HepG2 (cell line): ENCODE data around the gene TUBB4B. TPM values are rescaled to one million over a fixed set of nuclear protein-coding genes. Genes with fewer than 3 reads are reported as not detected.

Experiments
- ATAC-seq: fragments of 200-7000 bp; cut with Tn5 transposase; 3 replicates; pipeline ENCODE4 v1.9.1; 2020; ENCODE audit warnings: mild to moderate bottlenecking, moderate library complexity
- BruUV-seq: library from RNA; stranded (reverse); fragments of 400-500 nt; replicated peaks from 2 replicates; lab custom pipeline; 2021; lab: Mats Ljungman, UMichigan
- CTCF ChIA-PET: fragments of 300-600 bp; formaldehyde crosslinking; extraction: SDS; loops from one replicate; lab custom pipeline; 2021; ENCODE audit warnings: low total read pairs, inconsistent platforms, low intra/inter-chr PET ratio; lab: Yijun Ruan, JAX
- POLR2A ChIA-PET: fragments of 350-600 bp; sonication (Branson Sonifier 250); formaldehyde crosslinking; loops from one replicate; lab custom pipeline; 2020; ENCODE audit warnings: antibody characterized with exemption, inconsistent platforms; lab: Yijun Ruan, JAX
- DNase-seq: peaks from one replicate; pipeline ENCODE4 v3.0.0-alpha.2; 2015; ENCODE audit warnings: low spot score
- FAIRE-seq: peaks from 3 replicates; lab custom pipeline; 2011; peaks lifted over from hg19 to GRCh38; lab: Jason Lieb, UNC
- H2AFZ ChIP-seq: one replicate; pipeline ENCODE4 v1.6.1; 2011; ENCODE audit warnings: low read length, inconsistent platforms
- H3K27ac ChIP-seq: fragments of 300-600 bp; 3 replicates; pipeline ENCODE4 v1.8.0; 2011; ENCODE audit warnings: mixed run types, mild to moderate bottlenecking, mixed read lengths, low read length, inconsistent platforms; ENCODE audit not compliant: insufficient read depth; ENCODE audit errors: extremely low read length
- H3K27me3 ChIP-seq, 2 experiments: fragments of 200-600 bp in 1 of 2; 2 replicates in 1 of 2; 3 replicates in 1 of 2; pipeline versions ENCODE4 v1.6.0 to v1.8.0; 2011; ENCODE audit warnings: low read length in 2 of 2, mild to moderate bottlenecking in 2 of 2, moderate library complexity in 2 of 2, inconsistent platforms in 1 of 2; ENCODE audit not compliant: insufficient read depth in 2 of 2, control insufficient read depth in 1 of 2
- H3K36me3 ChIP-seq, 2 experiments: fragments of 200-600 bp in 1 of 2; replicated peaks in 1 of 2; 2 replicates in 1 of 2; 3 replicates in 1 of 2; pipeline versions ENCODE4 v1.5.1 to v1.8.0; 2011; ENCODE audit warnings: low read length in 2 of 2, inconsistent platforms in 1 of 2; ENCODE audit not compliant: insufficient read depth in 2 of 2, control insufficient read depth in 1 of 2
- H3K4me1 ChIP-seq: 2 replicates; pipeline ENCODE4 v1.5.1; 2012; ENCODE audit warnings: low read length, inconsistent platforms; ENCODE audit not compliant: insufficient read depth
- H3K4me2 ChIP-seq: 2 replicates; pipeline ENCODE4 v1.6.0; 2011; ENCODE audit warnings: low read depth, low read length, inconsistent platforms
- H3K4me3 ChIP-seq, 3 experiments: fragments of 200-600 bp in 1 of 3; sonication (generic), shearing (Covaris generic) in 1 of 3; replicated peaks in 1 of 3; 2 replicates each; pipeline ENCODE4 v1.5.1; 2011 to 2016; ENCODE audit warnings: low read length in 3 of 3, inconsistent platforms in 2 of 3, low read depth in 2 of 3, mild to moderate bottlenecking in 2 of 3, control low read depth in 1 of 3, mixed read lengths in 1 of 3; ENCODE audit not compliant: insufficient read depth in 1 of 3
- H3K79me2 ChIP-seq: one replicate; pipeline ENCODE4 v1.6.1; 2011; ENCODE audit warnings: low read length, inconsistent platforms; ENCODE audit not compliant: insufficient read depth
- H3K9ac ChIP-seq: 2 replicates; pipeline ENCODE4 v1.6.0; 2011; ENCODE audit warnings: mild to moderate bottlenecking, low read depth, low read length, inconsistent platforms; ENCODE audit not compliant: insufficient read depth
- H3K9me3 ChIP-seq: 2 replicates; pipeline ENCODE4 v1.5.1; 2012; ENCODE audit warnings: mild to moderate bottlenecking, low read length
- H4K20me1 ChIP-seq: 2 replicates; pipeline ENCODE4 v1.6.0; 2011; ENCODE audit warnings: inconsistent platforms, mild to moderate bottlenecking, low read length, moderate library complexity; ENCODE audit not compliant: insufficient read depth
- ADNP ChIP-seq: sonication (generic); formaldehyde crosslinking; IDR thresholded peaks from 2 replicates; pipeline ENCODE4 v1.4.0; 2020; ENCODE audit warnings: missing genetic modification reagents
- AGO1 ChIP-seq: fragments of 200-400 bp; formaldehyde crosslinking; IDR thresholded peaks from 2 replicates; pipeline ENCODE4 v1.6.1; 2017; ENCODE audit warnings: mild to moderate bottlenecking, low read depth, low read length, moderate library complexity; ENCODE audit not compliant: poor library complexity, severe bottlenecking
- ARID5B ChIP-seq: IDR thresholded peaks from 2 replicates; pipeline ENCODE4 v1.4.0; 2020; ENCODE audit warnings: mild to moderate bottlenecking, missing genetic modification reagents
- BATF2 ChIP-seq: sonication (generic); formaldehyde crosslinking; IDR thresholded peaks from 2 replicates; pipeline ENCODE4 v1.8.0; 2022; ENCODE audit warnings: mild to moderate bottlenecking, missing genetic modification reagents, moderate library complexity
- DMAP1 ChIP-seq: IDR thresholded peaks from 2 replicates; pipeline ENCODE4 v1.6.1; 2016
- ISX ChIP-seq: sonication (generic); formaldehyde crosslinking; conservative IDR thresholded peaks from 2 replicates; pipeline ENCODE4 v1.5.0; 2020; ENCODE audit warnings: missing genetic modification reagents
- MYNN ChIP-seq: sonication (generic); formaldehyde crosslinking; IDR thresholded peaks from 2 replicates; pipeline ENCODE4 v1.4.0; 2020; ENCODE audit warnings: mild to moderate bottlenecking, low read depth, missing genetic modification reagents
- PRDM10 ChIP-seq: sonication (generic); formaldehyde crosslinking; IDR thresholded peaks from 2 replicates; pipeline ENCODE4 v1.4.0; 2020; ENCODE audit warnings: low read depth, missing genetic modification reagents
- SMAD3 ChIP-seq: sonication (generic); formaldehyde crosslinking; IDR thresholded peaks from 2 replicates; pipeline ENCODE4 v1.4.0; 2020; ENCODE audit warnings: missing genetic modification reagents
- SRF ChIP-seq: IDR thresholded peaks from 2 replicates; pipeline ENCODE4 v1.6.1; 2011; ENCODE audit warnings: mild to moderate bottlenecking, low read depth, low read length, moderate library complexity
- TBX2 ChIP-seq: sonication (generic); formaldehyde crosslinking; IDR thresholded peaks from 2 replicates; pipeline ENCODE4 v1.5.0; 2020; ENCODE audit warnings: missing genetic modification reagents, mild to moderate bottlenecking, borderline replicate concordance
- ZFP36L1 ChIP-seq: sonication (generic); formaldehyde crosslinking; IDR thresholded peaks from 2 replicates; pipeline ENCODE4 v1.8.0; 2022; ENCODE audit warnings: mild to moderate bottlenecking, missing genetic modification reagents, moderate library complexity
- ZNF605 ChIP-seq: sonication (generic); formaldehyde crosslinking; IDR thresholded peaks from 2 replicates; pipeline ENCODE4 v1.8.0; 2022; ENCODE audit warnings: mild to moderate bottlenecking, missing genetic modification reagents
- ZNF672 ChIP-seq: sonication (generic); formaldehyde crosslinking; IDR thresholded peaks from 2 replicates; pipeline ENCODE4 v1.8.1; 2022; ENCODE audit warnings: missing genetic modification reagents
- ZNF891 ChIP-seq: sonication (generic); formaldehyde crosslinking; IDR thresholded peaks from 2 replicates; pipeline ENCODE4 v1.5.0; 2020; ENCODE audit warnings: mild to moderate bottlenecking, missing genetic modification reagents
- WGBS: methylation state at CpG from one replicate; pipeline ENCODE4 v1.1.6; 2017; ENCODE audit warnings: low lambda C conversion rate; 5-methylcytosine and 5-hydroxymethylcytosine counted together
- in situ Hi-C: cut with HindIII; loops from 2 replicates; pipeline ENCODE4 v1.10.0; 2017; ENCODE audit warnings: low pct_unique_long_range_greater_than_20kb; ENCODE audit not compliant: extremely low pct_ligation_motif_present
- intact Hi-C: fragments of 100-400 bp; cut with micrococcal nuclease; formaldehyde crosslinking; loops from one replicate; pipeline ENCODE4 v1.10.0; 2022; ENCODE audit not compliant: unreplicated experiment
- polyA plus RNA-seq, 8 experiments: library from polyadenylated mRNA; depleted of rRNA in 3 of 8; stranded (reverse) in 7 of 8; unstranded in 1 of 8; fragments of >200 nt; fragmentation: Illumina TruSeq in 4 of 8; extraction: Trizol in 4 of 8; gene quantifications; 2 replicates each; pipeline versions ENCODE4 v1.2.1 to v1.2.3, GENCODE V29; 2011 to 2016; ENCODE audit warnings: low read depth in 4 of 8, missing spikeins in 1 of 8, mixed read lengths in 1 of 8; ENCODE audit not compliant: insufficient read depth in 1 of 8
- total RNA-seq, 5 experiments: library from RNA; depleted of rRNA; stranded (reverse); fragments of >200 nt; fragmentation: Illumina TruSeq; extraction: Trizol; gene quantifications; 2 replicates each; pipeline ENCODE4 v1.2.3, GENCODE V29; 2016; ENCODE audit warnings: low read depth in 1 of 5

Gene TUBB4B
- total and polyA plus RNA-seq, 2 of the 13 experiments (the other 11 are each of a cell fraction or from before 2014, with no cell fraction given), result 182 to 412 TPM

GRCh38 chr9:137218212-137218753 lies 22.8 kb upstream of the TUBB4B start (continued):
- TF ChIP-seq PRDM10 (CRISPR knock-in tag) (no peak), AGO1 (peak; percentile 44)

- Histone ChIP-seq H3K4me1 (peaks cover 35% of the 10 kb centered on the region), H3K4me2 (peak overlapping the region; percentile 90), H2AFZ (no peak overlapping the region), H3K4me3 (peak overlapping the region; percentile 68 to 83 (median 77)), H3K9ac (peak overlapping the region; percentile 77), H3K36me3 (no peaks in the 10 kb centered on the region), H3K27ac (peak overlapping the region; percentile 84), H3K79me2 (peaks cover 3% of the 10 kb centered on the region), H3K9me3 (no peaks in the 10 kb centered on the region), H4K20me1 (peaks cover 4% of the 10 kb centered on the region; the same call in 1 of the 2 replicates), H3K27me3 (no peaks in the 10 kb centered on the region; a peak in 1 of 5 replicates)
- CTCF ChIA-PET, result no interaction called here
- WGBS, result no CpG with 5 or more reads among the region's 12 CpGs
- ATAC-seq (peak; percentile 30), DNase-seq (peak; percentile 81), FAIRE-seq (peak; percentile 77)
- POLR2A ChIA-PET, result interaction anchor here (1.0 to 13.4 kb wide), 12 partner anchors 8 to 137 kb away, joined by 3 to 225 read pairs (median 8); partner anchors contain the start of genes ANAPC2, NDOR1, RNF224 and SSNA1
- in situ Hi-C loops (no loop called here), intact Hi-C loops (no loop called here)
- no TSS peak for BruUV-seq
- TF ChIP-seq ISX (CRISPR knock-in tag) (no peak), ZNF672 (CRISPR knock-in tag) (no peak), ZNF605 (CRISPR knock-in tag) (no peak), ADNP (CRISPR knock-in tag) (no peak), ARID5B (peak; percentile 71), SMAD3 (CRISPR knock-in tag) (0 out of 2 replicates have a peak, but pooled peaks have one; percentile 36), ZNF891 (CRISPR knock-in tag) (peak; percentile 87), MYNN (no peak), SRF (no peak), BATF2 (no peak), ZFP36L1 (CRISPR knock-in tag) (0 out of 2 replicates have a peak, but pooled peaks have one; percentile 45), TBX2 (CRISPR knock-in tag) (peak; percentile 52; the same call in 1 of the 2 replicates), DMAP1 (CRISPR knock-in tag) (peak; percentile 51; the same call in 1 of the 2 replicates)
Observed at GRCh38 chr9:137218754-137219271, 22.3 kb upstream of the TUBB4B start.
